Dermis blood vessel endothelial cell (primary cell): ENCODE results near the gene NDUFB10. TPM values are rescaled to one million over a fixed set of nuclear protein-coding genes. Genes with fewer than 3 reads are reported as not detected.
A peak's percentile ranks its signal among the peaks of the same experiment; 100 is the strongest.

Experiments
- DNase-seq: peaks from one replicate; pipeline ENCODE4 v3.0.0; 2010
- total RNA-seq: library from RNA; depleted of rRNA; stranded (reverse); fragments of >200 nt; gene quantifications from 2 replicates; pipeline ENCODE4 v1.2.3, GENCODE V29; 2014

NDUFB10 gene
- total RNA-seq, 1 donor from 2014 or later: 107 TPM

DNA sequence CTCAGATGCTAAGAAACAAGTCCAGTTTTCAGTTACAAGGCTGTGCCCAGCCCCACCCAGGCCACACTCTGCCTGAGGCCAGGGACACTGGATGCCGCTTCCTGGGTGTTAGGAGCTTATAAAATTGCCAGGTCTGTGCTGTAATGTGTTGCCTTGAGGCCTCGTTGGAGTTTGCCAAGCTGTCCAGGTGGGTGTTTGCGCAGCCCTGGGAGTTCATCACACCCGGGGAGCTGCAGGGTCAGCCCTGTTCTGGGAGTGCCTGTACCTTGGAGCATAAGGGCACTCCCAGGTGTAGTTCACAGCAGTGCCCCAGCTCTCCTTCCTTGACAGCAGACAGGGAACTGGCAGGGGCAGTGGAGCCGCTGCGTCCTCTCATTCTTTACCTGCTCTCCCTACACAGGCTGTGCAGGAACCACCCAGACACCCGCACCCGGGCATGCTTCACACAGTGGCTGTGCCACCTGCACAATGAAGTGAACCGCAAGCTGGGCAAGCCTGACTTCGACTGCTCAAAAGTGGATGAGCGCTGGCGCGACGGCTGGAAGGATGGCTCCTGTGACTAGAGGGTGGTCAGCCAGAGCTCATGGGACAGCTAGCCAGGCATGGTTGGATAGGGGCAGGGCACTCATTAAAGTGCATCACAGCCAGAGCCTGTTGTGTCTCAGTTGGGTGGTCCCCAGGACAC, 26.3 kb downstream of the NDUFB10 start:
- no peak for DNase-seq

DNA sequence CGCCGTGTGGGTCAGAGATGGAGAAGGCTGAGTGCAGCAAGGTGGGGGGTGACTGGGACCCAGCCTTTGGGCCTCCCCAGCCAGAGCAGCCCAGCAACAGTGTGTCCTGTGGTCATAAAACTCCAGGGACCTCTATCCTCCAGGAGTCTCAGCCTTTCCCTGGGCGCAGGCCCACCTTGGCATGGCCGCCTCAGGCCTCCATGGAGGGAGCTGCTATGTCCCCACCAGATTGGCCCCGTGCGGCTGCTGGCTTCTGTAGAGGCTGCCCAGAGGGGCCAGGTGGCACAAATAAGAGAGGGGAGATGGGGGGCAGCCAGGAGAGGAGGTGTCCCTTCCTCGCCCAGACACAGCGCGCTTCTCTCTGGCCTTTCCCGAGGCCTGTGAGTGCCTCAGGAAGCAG, 27.9 kb downstream of the NDUFB10 start:
- DNase-seq: no peak

GRCh38 chr16:1989209-1990100, 30.1 kb downstream of the NDUFB10 start, which contains the start of gene SYNGR3:
Gene SYNGR3 (plus strand): TSS chr16:1989970. CDS start chr16:1990103, 133 bp downstream.
- DNase-seq: no peak

DNA sequence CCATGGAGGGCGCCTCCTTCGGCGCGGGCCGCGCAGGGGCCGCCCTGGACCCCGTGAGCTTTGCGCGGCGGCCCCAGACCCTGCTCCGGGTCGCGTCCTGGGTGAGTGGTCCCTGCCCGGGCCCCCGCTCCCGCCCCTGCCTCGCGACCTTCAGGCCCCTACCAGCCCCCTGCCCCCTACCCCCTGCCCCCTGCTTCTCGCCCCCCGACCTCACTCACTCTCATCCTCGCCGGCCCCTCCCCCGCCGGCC, 30.7 kb downstream of the NDUFB10 start:
- DNase-seq: no peak

GRCh38 chr16:1990351-1991134, 31.2 kb downstream of the NDUFB10 start:
- DNase-seq: no peak

DNA sequence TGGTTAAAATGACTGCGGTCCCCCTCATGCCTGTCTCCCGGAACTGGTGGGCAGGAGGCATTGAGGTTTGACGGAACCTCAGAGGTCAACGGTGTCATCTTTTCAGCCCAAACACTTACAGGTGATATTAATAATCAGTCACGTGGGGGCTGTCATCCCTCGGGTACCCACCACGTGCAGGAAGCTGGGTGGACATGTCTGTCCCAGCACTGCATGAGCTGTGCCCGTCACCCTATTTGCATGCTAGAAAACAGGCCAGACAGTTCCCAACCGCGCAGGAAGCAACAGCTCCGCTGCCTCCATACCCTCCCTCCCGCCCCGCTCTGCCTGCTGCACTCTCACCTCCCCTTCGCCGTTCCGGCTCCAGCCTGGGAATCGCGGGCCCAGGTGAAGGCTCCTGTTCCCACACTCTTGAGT, 31.8 kb downstream of the NDUFB10 start:
- DNase-seq: no peak

DNA sequence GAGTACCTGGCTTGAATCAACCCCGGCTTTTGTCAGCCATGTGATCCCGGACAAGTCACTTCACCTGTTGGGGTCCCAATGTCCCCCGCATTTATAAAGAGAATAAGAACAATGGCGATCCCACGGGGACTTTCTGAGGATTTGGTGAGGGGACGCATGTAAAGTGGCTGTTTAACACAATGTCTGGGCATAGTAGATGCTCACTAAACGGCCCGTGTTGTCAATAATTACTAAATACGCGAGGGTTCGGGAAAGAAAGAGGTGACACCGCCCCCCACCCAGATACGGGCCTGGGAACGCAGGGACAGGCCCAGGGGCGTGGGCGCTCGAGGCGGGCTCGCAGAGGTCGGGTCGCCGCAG, 32.2 kb downstream of the NDUFB10 start:
- no peak for DNase-seq

DNA sequence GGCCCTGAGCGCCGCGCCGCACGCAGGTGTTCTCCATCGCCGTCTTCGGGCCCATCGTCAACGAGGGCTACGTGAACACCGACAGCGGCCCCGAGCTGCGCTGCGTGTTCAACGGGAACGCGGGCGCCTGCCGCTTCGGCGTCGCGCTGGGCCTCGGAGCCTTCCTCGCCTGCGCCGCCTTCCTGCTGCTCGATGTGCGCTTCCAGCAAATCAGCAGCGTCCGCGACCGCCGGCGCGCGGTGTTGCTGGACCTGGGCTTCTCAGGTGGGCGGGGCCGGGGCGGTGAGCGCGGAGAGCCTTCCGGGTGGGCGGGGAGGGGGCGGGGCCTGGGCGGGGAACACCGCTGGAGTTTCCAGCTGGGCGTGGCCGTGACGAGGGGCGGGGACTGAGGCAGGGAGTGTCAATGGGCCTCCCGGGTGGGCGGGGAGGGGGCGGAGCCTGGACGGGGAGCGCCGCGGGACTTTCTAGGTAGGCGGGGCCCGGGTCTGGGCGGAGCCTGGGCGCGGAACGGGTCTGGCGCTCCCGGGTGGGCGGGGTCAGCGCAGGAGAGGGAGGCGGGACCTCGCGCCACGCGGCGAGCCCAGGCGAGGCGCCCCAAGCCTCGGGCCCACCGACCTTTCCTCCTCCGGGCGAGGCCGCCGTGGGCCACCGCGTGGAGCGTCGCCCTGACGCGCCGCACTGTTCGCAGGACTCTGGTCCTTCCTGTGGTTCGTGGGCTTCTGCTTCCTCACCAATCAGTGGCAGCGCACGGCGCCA, 32.8 kb downstream of the NDUFB10 start:
- peak; percentile 93 for DNase-seq

DNA sequence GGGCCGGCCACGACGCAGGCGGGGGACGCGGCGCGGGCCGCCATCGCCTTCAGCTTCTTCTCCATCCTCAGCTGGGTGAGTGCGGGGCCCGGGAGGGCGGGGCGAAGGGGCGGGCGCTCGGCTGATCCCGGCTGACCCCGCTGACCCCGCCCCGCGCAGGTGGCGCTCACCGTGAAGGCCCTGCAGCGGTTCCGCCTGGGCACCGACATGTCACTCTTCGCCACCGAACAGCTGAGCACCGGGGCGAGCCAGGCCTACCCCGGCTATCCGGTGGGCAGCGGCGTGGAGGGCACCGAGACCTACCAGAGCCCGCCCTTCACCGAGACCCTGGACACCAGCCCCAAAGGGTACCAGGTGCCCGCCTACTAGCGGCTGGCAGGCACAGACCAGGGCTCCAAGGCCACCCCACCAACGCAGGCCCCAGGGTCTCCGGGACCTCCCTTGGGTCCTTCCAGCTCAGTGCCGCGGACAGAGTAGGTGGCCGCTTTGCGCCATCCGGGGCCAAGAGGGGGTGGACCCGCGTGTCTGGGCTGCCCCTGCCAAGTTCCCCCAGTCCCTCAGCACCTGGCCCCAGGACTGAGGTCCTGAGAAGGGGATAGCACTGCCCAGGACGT, 33.5 kb downstream of the NDUFB10 start:
- no peak for DNase-seq

GRCh38 chr16:1993731-1994131, 34.4 kb downstream of the NDUFB10 start:
- DNase-seq: no peak

DNA sequence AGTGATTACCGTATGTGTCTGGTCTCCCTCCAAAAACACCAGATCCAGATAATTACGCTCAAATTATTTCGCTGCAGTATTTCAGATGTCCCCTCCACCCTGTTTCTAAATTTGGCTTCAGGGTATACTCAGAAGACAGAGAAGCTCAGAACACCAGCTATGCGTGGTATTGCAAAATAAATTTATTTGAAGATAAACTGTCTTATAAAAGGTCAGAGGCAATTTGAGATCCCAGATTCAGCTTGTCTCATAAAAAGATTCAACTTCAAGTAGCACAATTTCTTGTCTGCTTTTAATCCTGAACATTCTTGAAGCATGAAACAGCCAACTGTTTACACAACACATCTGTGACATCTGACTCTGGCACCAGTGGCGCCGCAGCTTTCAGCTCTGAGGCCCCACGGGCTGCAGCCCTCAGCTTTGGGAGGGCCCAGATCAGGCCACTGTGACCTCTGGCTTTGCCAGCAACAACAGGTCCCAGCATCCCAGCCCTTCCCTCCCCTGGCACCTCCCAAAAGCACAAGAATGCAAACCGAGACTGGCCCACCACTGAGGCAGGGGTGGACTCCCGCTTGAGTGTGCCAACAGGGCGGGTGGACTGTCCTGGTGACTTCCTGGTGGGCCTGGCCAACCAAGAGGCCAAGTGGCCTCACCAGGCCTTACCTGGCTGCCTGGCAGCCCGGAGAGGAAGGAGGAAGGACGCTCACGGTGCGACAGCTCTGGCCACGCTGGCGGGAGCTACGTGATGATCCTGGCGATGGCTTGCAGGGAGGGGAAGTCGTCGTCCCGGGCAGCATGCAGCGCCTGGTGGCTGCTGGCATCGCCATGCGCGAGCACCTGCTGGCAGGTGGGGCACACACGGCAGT, 38.4 kb downstream of the NDUFB10 start:
- no peak for DNase-seq

GRCh38 chr16:1998360-1998835, 39.1 kb downstream of the NDUFB10 start:
- no peak for DNase-seq

DNA sequence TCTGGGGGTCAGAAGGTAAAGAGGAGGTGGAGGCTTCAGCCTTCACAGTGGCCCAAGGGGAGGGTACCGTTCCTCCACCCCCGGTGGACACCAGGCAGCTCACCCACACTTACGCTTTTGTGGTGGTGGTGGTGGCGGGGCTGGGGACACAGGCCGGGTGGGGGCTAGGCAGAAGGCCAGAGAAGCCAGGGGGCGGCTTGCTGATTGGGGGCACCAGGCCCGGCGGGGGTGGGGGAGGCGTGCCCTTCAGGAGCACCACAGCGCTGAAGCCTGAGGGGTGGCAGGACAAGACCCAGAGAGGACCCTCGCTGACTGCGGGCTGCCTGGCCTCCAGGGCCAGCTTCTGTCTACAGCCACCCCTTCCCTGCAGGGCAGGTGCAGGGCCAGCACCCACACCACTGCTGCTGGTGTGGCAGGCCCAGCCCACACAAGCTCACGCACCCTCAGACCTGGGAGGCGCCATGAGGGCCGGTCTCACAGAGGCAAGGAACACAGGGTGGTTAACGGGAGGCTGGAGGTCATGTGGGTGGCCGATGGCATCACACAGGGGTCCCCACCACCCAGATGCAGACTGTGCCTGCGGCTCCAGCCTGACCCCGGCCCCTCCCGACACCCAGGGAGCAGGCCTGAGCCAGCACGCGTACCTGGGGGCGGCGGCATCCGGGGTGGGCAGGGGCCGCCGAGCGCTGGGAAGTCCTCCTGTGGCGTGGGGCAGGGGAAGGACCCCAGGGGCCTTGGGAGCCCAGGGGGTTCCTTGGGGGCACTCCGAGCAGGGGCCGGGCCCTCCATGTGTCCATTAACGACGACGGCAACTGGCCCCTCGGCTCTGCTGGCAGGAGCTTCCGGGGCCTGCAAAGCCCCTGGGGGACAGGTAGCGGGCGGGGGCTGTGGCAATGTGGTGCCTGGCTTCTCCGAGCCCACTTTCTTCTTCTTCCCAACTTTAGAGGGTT, 39.8 kb downstream of the NDUFB10 start:
- no peak for DNase-seq

DNA sequence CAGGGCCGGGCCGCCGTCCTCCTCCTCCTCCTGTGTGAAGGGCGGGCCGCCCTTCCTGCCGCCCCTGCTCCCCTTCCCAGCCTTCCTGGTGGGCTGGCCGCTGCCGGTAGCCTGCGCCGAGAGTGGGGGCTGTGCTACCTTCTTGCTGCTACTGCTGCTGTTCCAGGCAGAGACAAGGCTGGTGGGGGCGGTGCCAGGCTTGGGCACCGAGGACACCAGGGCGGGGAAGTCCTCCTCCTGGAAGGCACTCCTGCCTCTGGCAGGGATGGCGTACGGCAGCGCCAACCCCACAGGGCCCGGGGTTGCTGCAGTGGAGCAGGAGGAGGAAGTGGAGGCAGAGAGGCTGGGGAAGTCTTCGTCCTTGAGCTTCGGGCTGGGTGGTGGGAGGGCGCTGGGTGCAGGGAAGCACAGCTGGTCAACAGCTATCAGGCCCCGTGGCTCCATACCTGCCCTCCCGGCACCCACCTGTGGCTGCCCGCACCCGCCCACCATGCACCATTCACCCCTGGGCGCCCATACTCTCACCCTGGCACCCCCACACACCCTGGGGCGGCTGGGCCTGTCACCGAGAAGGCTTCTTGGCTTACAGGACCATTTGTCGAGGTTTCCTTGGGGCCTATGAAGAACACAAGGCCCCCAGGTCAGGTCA, 40.7 kb downstream of the NDUFB10 start:
- DNase-seq: no peak

- DNase-seq: no peak
Observed at GRCh38 chr16:2001035-2001434, 41.7 kb downstream of the NDUFB10 start.

- DNase-seq: no peak
Observed at GRCh38 chr16:2001456-2002355, 42.4 kb downstream of the NDUFB10 start.

DNA sequence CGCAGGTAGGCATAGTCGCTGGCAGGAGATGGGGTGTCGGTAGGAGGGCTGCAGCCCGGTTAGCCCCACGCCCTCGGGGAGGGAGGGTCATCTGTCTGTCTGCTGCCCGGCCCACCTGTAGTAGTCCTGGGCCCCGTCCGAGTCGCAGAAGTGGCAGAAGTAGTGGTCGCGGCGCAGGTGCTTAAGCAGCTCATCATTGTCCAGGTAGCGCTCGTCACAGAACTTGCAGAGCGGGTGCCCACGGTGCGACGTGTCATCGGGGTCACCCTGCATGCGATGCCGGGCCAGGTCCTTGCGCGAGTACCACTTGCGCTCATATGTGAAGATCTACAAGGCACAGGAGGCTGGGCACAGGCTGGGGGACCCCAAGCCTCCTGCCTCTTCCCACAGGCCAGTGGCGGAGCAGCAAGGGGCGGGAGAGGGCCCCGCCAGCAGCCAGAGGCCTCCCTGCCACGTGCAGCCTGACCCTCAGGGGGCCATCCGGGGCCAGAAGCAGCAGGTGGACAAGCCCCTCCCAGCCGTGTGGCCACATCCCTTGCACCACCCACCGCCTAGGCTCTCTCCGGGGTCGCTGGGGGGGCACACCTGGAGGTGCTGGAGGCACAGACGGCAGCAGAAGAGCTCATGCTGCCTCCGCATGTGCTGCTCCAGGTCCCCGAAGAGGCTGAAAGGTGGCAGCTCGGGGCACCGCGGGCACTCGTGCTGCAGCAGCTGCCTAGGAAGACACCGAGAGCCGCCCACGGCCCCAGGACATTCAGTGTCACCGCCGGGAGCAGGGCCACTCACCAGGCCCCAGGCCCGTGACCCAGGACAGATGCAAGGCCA, 43.3 kb downstream of the NDUFB10 start:
- no peak for DNase-seq
